Body of pancreas (tissue), 4 donors: Measurements from ENCODE around the gene TRAFD1.

Source experiments
- POLR2A ChIP-seq, 3 donors: fragments of 450-650 bp; IDR thresholded peaks; one replicate each; pipeline ENCODE4 v1.6.1; 2016; ENCODE audit warnings: antibody characterized with exemption in 3 of 3, mild to moderate bottlenecking in 2 of 3
- TF ChIP-seq, protein P1 (sequence below), 7 experiments: fragments of 450-650 bp in 4 of 7; fragments of 200-600 bp in 3 of 7; sonication (generic) in 3 of 7; IDR thresholded peaks; one replicate each; pipeline ENCODE4 v1.5.1; 2016 to 2019; ENCODE audit warnings: antibody characterized with exemption in 7 of 7

DNA sequence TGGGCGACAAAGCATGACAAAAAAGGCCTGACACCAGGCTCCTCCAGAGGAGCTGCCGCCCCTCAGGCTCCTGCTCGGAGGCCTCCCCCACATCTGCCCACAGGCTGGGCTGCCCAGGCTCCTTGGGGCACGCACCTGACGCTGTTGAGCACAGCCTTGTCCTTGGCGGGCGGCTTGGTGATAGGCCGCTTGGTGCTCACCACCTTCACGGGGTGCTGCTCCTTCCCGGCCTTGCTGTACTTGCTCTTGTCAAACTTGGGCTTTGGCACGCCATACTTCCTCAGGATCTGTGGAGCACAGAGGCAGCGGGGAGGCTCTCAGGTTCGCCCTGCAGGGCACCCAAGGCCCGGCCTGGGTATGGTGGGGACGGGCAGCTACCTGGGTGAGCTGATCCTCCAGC lies 53.4 kb downstream of the TRAFD1 start:
- TF ChIP-seq, protein P1, sequence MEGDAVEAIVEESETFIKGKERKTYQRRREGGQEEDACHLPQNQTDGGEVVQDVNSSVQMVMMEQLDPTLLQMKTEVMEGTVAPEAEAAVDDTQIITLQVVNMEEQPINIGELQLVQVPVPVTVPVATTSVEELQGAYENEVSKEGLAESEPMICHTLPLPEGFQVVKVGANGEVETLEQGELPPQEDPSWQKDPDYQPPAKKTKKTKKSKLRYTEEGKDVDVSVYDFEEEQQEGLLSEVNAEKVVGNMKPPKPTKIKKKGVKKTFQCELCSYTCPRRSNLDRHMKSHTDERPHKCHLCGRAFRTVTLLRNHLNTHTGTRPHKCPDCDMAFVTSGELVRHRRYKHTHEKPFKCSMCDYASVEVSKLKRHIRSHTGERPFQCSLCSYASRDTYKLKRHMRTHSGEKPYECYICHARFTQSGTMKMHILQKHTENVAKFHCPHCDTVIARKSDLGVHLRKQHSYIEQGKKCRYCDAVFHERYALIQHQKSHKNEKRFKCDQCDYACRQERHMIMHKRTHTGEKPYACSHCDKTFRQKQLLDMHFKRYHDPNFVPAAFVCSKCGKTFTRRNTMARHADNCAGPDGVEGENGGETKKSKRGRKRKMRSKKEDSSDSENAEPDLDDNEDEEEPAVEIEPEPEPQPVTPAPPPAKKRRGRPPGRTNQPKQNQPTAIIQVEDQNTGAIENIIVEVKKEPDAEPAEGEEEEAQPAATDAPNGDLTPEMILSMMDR (IDR thresholded peaks at IDR 0.05): no peak
- TF ChIP-seq POLR2A (IDR thresholded peaks at IDR 0.05): no peak
